Amygdala (tissue), 56 donors: ENCODE results near the gene AK9.
"Not testable (repeated sequence)": the region's sequence is repeated elsewhere in the genome, so short reads cannot be mapped to it uniquely, and the experiment has no call there.

Experiments
- DNase-seq, 56 donors: peaks; one replicate each; lab custom pipeline; 2025; lab: John Stamatoyannopoulos, UW

Gene AK9

DNA sequence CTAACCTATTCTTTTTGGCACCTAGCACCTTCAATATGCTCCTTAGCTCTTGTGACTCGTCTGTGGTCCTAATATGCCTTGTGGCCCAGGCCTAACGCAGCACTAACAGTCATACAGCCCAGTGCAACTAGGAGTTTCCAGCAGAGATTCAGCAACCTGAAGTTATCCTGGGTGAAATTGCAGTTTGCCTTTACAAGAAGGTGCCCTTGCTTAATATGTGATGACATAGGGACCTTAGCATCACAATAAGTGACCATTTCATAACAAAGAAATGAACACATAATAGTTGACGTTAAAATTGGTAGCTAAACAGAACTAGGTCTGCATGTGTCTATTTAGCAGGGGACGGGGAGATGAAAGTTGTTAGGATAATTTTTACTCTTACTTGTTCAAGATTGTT, 10.2 kb upstream of the AK9 start:
- no peak for DNase-seq

DNA sequence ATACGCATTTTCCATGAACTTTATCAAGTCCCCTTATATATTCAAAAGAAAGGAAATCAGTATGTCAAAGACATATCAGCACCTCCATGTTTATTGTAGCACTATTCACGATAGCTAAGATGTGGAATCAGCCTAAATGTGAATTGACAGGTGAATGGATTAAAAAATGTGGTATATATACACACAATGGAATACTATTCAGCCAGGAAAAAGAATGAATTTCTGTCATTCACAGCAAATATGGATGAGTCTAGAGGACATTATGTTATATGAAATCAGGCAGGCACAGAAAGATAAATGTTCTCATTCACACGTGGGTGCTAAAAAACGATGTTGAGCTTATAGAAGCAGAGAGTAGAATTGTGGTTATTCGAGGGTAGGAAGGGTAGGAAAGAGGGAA, 5.4 kb upstream of the AK9 start:
- no peak for DNase-seq

DNA sequence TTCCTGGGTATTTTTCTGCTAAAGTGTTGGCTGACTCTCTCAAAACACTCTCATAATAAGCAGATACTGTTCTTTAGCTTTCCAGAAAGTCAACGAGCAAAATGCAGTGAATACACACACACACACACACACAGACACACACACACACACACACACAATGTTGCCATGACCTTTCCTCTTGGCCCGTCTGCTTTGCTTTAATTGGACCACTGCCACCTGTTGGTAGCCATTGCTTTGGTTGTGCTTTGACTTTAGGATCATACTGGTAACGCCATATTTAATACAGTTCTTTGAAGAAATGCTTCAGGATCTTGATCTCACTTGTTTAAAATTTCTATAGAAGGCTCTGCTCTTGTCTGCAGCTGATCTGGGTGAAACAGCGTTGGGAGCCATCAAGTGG, 4.5 kb upstream of the AK9 start:
- no peak for DNase-seq

GRCh38 chr6:109693111-109693510, 2.1 kb upstream of the AK9 start:
- no peak for DNase-seq

- peak in 38 of 56 donors; percentile 10 to 69 (median 51) for DNase-seq
These were observed 647 bp downstream of the AK9 start for GRCh38 chr6:109690373-109690736.

DNA sequence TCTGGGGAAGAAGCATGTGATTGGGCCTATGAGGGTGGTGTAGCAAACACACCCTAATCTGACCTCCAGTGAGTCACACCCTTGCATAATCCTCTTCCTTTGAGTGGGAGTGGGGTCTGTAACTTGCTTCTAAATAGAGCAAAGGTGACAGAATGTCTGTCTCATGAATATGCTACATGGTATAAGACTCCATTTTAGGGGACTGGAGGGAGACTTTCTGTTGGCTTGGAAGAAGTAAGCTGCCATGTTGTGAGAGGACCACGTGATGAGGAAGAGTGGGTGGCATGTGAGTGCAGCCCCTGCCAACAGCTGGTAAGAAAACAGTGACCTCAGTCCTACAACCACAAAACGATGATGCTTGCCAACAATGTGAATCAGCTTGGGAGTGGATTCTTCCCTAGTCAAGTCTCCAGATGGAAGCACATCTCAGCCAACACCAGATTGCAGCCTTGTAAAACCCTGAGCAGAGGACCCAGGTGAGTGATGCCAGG, 3.7 kb downstream of the AK9 start:
- DNase-seq = no peak

DNA sequence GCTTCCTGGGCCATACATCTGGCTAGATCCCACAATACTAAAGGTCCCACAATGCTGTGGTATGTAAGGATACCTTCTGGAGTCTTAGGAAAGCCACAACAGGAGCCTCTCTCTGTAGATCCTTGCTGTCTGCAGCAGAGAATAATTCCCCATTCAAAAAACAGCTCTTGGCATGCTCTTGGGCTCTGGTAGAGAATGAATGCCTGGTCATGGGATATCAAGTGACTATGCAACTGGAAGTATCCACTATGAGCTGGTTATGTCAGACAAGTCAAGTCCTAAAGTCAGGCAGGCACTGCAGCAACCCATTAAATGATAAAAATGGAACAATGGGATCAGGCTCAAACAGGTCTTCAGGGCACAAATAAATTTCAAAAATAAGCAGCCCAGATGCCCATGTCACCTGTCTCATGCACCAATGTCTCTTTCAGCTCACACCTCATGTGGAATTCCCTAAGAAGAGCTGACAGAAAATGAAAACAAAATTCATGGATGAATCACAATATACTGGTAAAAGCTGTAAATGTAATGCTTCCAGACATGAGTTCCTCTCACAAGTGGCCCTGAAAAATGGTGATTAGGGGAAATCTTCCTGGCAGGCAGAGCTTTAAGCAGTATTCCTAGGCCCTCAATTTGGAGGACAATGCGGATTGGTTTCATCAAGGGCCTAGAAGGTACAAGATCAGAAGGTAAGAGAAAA, 4.3 kb downstream of the AK9 start:
- peak in 1 of 56 donors; percentile 12 for DNase-seq

- DNase-seq = not testable (repeated sequence)
These were observed 12.1 kb downstream of the AK9 start for GRCh38 chr6:109678661-109679505.

DNA sequence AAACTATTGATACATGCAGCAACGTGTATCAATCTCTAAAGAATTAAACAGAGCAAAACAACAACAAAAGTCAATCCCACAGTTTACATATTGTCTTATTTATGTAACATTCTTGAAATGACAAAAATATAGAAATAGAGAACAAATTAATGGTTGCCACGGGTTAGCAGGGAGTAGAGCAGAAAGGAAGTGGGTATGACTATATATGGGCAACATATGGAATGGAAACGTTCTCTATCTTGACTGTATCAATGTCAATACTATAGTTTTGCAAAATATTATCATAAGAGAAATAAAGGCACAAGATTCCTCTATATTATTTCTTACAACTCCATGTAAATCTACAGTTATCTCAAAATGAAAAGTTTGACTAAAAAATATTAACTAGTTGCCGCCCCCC, 12.8 kb downstream of the AK9 start:
- no peak for DNase-seq

DNA sequence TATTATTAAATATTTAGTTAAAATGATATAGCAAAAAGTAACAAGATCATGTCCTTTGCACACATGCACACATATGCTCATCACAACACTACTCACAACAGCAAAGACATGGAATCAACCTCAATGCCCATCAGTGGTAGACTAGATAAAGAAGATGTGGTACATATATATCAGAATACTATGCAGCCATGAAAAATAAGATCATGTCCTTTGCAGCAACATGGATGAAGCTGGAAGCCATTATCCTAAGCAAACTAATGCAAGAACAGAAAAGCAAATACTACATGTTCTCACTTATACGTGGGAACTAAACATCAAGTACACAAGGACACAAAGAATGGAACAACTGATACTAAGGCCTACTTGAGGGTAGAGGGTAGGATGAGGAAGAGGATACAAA, 14.3 kb downstream of the AK9 start:
- no peak for DNase-seq

GRCh38 chr6:109672839-109673238, 18.2 kb downstream of the AK9 start:
- DNase-seq = no peak

DNA sequence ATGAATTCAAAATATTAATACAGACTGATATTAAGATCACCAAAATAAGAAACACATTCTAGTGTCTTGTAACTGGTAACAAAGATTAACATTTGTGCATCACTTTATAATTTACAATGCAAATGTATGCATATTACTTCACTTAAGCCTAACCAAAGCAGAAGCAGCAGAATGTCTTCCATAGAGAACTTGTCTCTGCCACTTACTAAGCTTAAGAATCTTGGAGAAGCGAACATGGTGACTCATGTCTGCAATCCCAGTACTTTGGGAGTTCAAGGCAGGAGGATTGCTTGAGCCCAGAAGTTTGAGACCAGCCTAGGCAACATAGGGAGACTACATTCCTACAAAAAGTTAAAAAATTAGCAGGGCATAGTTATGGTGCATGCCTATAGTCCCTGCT, 18.8 kb downstream of the AK9 start:
- DNase-seq = no peak

GRCh38 chr6:109671733-109672132, 19.3 kb downstream of the AK9 start:
- no peak for DNase-seq

DNA sequence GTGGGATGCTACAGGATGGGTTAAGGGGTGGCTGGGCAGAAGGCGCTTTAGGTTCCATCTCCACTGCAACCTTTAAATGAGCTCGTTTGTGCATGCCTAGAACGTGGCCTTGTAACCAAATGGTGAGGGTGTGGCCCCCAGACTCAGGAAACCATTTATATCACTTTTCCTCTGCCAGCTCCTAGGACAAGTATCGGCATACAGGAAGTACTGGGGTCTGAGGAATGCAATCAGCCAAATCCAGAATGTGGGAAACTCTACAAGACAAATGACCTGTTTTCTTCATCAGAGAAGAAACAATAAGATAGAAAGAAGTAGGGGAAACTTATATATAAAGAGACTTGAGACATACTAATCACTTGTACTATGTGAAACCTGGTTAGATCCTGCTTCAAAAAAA, 21.2 kb downstream of the AK9 start:
- no peak for DNase-seq

DNA sequence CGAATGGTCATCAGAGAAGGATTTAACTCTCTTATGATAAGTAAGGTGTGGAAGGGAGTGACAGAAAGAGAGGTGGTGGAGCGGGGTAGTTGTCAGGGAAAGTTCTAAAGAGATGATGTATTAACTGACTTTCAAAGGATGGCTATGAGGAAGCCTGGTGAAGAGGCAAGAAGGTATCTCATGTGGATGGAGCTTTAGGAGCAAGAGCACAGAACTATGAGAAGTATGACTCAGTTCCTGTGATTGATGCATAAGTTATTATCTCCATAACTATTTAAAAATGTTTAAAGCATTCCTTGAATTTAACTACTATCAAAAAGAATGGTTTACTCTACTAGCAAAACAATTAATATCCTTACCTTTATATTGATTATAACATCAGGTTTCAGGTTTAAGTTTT, 28.8 kb downstream of the AK9 start:
- no peak for DNase-seq

GRCh38 chr6:109660526-109661320, 30.3 kb downstream of the AK9 start:
- no peak for DNase-seq

- no peak for DNase-seq
These were observed 35.2 kb downstream of the AK9 start for GRCh38 chr6:109655761-109656262.

- no peak for DNase-seq
These were observed 37.7 kb downstream of the AK9 start for GRCh38 chr6:109653264-109653663.

DNA sequence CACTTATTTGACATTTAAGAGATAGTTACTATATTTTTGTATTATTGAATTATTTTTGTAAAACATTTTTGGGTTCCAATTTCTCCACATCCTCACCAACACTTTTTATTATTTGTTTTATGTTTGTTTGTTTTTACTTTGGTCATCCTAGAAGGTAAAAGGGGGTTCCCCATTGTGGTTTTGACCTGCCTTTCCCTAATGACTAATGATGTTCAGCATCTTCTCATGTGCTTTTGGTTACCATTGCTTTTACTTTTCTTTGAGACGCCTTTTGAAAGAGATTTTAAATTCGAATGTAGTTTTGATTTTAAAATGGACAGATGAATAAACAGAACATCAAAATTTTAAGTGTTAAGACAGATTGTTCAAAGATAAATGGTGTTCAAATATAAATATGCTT, 46.9 kb downstream of the AK9 start:
- no peak for DNase-seq

GRCh38 chr6:109632405-109632804, 58.6 kb downstream of the AK9 start:
- DNase-seq = no peak

DNA sequence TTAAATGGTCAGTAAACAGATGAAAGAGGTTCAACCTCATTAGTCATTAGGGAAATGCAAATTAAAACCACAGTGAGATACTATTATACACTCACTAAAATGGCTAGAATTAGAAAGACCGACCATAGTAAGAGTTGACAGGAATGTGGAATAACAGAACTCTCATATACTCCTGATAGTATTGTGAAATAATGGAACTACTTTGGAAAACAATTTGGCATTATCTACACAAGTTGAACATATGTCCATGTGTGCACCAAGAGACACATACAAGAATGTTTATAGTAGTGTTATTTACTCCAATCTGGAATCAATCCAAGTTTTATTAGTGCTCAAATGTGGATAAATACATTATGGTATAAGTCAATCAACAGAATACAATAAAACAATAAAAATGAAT, 59.6 kb downstream of the AK9 start:
- DNase-seq = no peak
